Activated CD4-positive, alpha-beta T cell treated with anti-CD3 and anti-CD28 coated beads, Interleukin-2, Interleukin-4, amounts not matched to agents 100 ng/mL and 50 ng/mL, durations not matched to agents 16 hours and 8 hours (primary cell): Measurements from ENCODE around the gene GUCY2C.

ENCODE experiments used
- DNase-seq: peaks from one replicate; pipeline ENCODE4 v3.0.0-alpha.2; 2020; ENCODE audit warnings: low spot score

Gene GUCY2C

GRCh38 chr12:14619741-14620501, 76.5 kb downstream of the GUCY2C start:
- DNase-seq = no peak

GRCh38 chr12:14618983-14619382, 77.4 kb downstream of the GUCY2C start:
- DNase-seq = no peak

GRCh38 chr12:14614704-14615121, 81.7 kb downstream of the GUCY2C start:
- no peak for DNase-seq

GRCh38 chr12:14613718-14614117, 82.7 kb downstream of the GUCY2C start:
- DNase-seq = peak; percentile 3

- DNase-seq = no peak
These were observed 83.4 kb downstream of the GUCY2C start for GRCh38 chr12:14612898-14613445.

GRCh38 chr12:14612250-14612649, 84.1 kb downstream of the GUCY2C start:
- DNase-seq = no peak

GRCh38 chr12:14611640-14612203, 84.7 kb downstream of the GUCY2C start:
- DNase-seq = no peak

- no peak for DNase-seq
These were observed 88.8 kb downstream of the GUCY2C start for GRCh38 chr12:14607568-14607967.

- DNase-seq = no peak
These were observed 90.9 kb downstream of the GUCY2C start for GRCh38 chr12:14605401-14605989.

- DNase-seq = no peak
These were observed 94.5 kb downstream of the GUCY2C start for GRCh38 chr12:14601692-14602478.

GRCh38 chr12:14597480-14597879, 98.9 kb downstream of the GUCY2C start:
- no peak for DNase-seq

- no peak for DNase-seq
These were observed 104.7 kb downstream of the GUCY2C start for GRCh38 chr12:14591719-14592118.

- DNase-seq = no peak
These were observed 107.0 kb downstream of the GUCY2C start for GRCh38 chr12:14589169-14590004.

- DNase-seq = no peak
These were observed 107.8 kb downstream of the GUCY2C start for GRCh38 chr12:14588571-14588970.

GRCh38 chr12:14578646-14579045, 117.8 kb downstream of the GUCY2C start:
- DNase-seq = no peak

GRCh38 chr12:14577344-14577743, 119.1 kb downstream of the GUCY2C start:
- peak; percentile 6 for DNase-seq

GRCh38 chr12:14576896-14577295, 119.5 kb downstream of the GUCY2C start:
- no peak for DNase-seq

- no peak for DNase-seq
These were observed 120.8 kb downstream of the GUCY2C start for GRCh38 chr12:14575585-14575984.

- DNase-seq = no peak
These were observed 123.3 kb downstream of the GUCY2C start for GRCh38 chr12:14573118-14573517.

GRCh38 chr12:14572401-14572800, 124.0 kb downstream of the GUCY2C start:
- DNase-seq = no peak

GRCh38 chr12:14571779-14572178, 124.6 kb downstream of the GUCY2C start:
- no peak for DNase-seq
